ENCODE results near the gene MEF2C.

MEF2C gene

DNA sequence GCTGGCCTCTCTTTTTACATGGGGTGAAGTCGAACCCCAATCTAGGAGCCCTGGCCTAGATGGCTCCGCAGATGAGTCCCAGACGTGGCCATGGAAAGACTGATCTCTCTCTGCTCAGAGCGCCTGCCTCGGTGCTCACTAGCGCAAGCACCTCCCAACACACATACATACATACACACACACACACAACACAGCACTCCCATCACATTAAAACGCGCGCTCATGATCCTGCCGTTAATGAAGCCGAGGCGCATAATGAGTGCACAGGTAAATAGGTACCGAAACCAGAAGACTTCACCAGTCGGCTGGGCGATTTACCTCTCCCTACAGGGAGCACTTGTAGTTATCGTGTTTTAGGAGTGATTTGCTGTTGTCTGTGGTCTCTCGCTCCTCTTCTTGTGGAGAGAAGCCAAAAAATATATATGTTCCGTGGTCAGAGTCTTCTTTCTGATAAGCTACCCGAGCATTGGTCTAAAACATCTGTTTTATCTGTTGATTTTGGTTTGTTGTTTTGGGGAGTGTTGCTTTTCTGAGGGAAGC, 207.7 kb downstream of the MEF2C start:
- DNase-seq (ENCODE audit: low read depth, low spot score): no peak

- no peak for DNase-seq (ENCODE audit: low read depth, low spot score)
Observed at GRCh38 chr5:88674356-88675167, 208.4 kb downstream of the MEF2C start.

- DNase-seq (ENCODE audit: low read depth, low spot score): no peak
Observed at GRCh38 chr5:88673253-88674105, 209.5 kb downstream of the MEF2C start.

- no peak for DNase-seq (ENCODE audit: low read depth, low spot score)
Observed at GRCh38 chr5:88672644-88673252, 210.2 kb downstream of the MEF2C start.

DNA sequence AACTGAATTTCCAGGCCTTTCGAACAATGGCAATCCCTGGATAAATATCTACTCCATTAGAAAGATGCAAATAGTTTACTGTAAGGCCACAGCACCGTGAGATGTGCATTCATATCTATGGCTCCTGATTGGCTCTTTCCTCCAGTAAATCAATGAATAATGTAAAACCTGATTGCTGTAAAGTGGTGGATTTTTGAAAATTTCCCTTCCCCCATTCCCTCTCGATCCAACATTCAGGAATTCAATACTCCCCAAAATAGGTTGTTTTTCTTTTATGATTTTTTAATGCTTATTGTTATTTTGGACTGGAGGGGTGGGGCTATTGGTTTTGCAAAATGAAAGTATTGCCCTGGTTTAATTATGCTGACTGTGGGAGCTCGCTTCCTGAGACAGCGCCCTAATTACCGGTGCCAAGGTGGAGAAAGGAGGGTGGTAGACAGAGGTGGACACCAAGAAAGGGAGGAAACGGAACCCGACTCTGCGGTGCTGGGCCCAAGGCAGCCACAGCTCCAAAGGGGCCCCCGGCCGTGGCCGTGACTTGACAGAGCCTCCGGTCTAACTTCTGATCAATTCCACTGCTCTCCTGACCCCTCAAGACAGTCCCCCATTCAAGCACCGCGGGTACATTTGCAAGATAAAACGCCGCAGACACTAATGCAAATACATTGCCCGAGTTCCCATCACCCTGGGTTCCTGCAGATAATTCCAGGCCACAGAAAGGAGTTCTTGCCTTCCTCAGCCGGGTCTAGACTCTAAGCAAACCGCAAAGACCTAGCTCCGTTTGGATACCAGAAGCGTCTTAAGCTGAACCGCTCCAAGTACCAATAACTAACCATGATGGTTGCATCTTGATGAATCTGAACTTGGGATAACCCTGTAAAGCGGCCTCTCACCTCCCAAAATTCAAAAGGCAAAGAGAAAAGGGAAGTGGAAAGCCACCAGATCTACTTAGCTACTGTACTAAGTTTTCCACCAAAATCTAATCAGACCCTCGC, 211.2 kb downstream of the MEF2C start:
- no peak for DNase-seq (ENCODE audit: low read depth, low spot score)

DNA sequence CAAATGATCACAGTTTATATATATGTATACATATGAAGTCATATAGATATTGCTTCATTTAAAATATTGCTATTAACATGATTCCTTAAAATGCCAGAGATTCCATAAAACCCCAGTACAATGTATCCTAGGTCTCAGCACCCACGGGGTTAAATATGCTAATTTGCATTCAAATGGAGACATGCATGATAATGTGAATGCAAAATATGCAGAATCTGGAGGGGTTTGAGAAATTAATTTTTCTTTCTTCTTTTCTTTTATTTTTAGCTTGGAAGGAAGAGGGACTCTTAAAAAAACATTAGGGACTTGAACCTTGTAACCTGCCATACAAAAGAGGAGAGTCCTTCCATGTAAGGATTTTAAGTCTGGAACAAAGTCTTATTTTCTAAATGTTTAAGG, 211.9 kb downstream of the MEF2C start:
- DNase-seq (ENCODE audit: low read depth, low spot score): no peak

- no peak for DNase-seq (ENCODE audit: low read depth, low spot score)
Observed at GRCh38 chr5:88670461-88670860, 212.5 kb downstream of the MEF2C start.

DNA sequence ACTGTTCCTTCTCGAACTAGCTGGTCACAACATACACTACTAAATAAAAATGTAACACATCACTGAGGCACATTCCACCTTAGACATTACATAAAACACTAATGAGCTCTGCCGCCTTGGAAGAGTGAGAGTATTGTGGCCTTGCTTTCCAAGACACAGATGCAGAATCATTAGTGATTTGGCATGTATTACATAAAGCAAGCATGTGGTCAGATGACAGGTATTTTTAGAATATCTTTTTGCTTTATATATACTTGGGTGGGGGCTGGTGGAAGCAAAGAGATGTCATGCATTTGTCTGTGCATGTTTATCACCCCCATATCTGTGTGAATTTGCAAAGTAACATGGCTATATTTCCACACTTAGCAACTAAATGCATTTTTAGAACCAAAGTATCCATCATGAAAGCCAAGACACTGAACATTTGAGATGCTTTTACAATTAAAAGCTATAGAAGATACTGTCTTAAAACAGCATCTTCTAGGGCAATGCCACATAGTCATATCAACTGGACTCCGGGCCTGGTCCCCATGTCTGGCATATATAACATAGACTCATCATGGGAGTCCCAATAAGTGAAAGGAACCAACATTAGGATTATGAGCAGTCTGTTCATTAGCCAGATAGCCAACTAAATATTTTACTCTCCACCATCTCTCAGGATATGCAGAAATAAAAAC, 213.5 kb downstream of the MEF2C start:
- DNase-seq (ENCODE audit: low read depth, low spot score): no peak

GRCh38 chr5:88667496-88668201, 215.3 kb downstream of the MEF2C start:
- DNase-seq (ENCODE audit: low read depth, low spot score): no peak

Data from smooth muscle cell of the brain vasculature (primary cell).